ENCODE results near the gene PIP5K1B. TPM values are rescaled to one million over a fixed set of nuclear protein-coding genes. Genes with fewer than 3 reads are reported as not detected.
A peak's percentile ranks its signal among the peaks of the same experiment; 100 is the strongest.

Gene PIP5K1B
- total RNA-seq, 6 donors from 2014 or later = 22.4 to 76.8 (median 47.2) TPM

- no peak for ATAC-seq (ENCODE audit: low FRiP score in 2 of 2)
Measured at GRCh38 chr9:68798423-68798822, 93.4 kb downstream of the PIP5K1B start.

GRCh38 chr9:68800836-68801235 lies 95.8 kb downstream of the PIP5K1B start:
- WGBS, 2 donors = 75 to 88% methylated on average over 2 of the region's 2 CpGs
- Histone ChIP-seq H3K27me3 (no peaks in the 10 kb centered on the region), H3K4me1 (peaks cover 0 to 12% (median 6%) of the 10 kb centered on the region in 4 donors), H3K9me3 (no peaks in the 10 kb centered on the region), H3K4me3 (no peak overlapping the region), H3K27ac (no peak overlapping the region), H3K36me3 (no peaks in the 10 kb centered on the region)
- ATAC-seq (ENCODE audit: low FRiP score in 2 of 2) (no peak), DNase-seq (no peak)
- no peak for TF ChIP-seq POLR2AphosphoS5 (IDR thresholded peaks at IDR 0.05)
- no peak for TF ChIP-seq CTCF (IDR thresholded peaks at IDR 0.05)
- no peak for TF ChIP-seq POLR2A (IDR thresholded peaks at IDR 0.05)
- no peak for TF ChIP-seq EP300 (IDR thresholded peaks at IDR 0.05)

More at GRCh38 chr9:68798423-68798822, 93.4 kb downstream of the PIP5K1B start:
- Histone ChIP-seq H3K27me3 (no peaks in the 10 kb centered on the region), H3K9me3 (no peaks in the 10 kb centered on the region), H3K4me1 (peaks cover 0 to 17% (median 5%) of the 10 kb centered on the region in 4 donors), H3K4me3 (no peak overlapping the region), H3K27ac (no peak overlapping the region), H3K36me3 (no peaks in the 10 kb centered on the region)
- DNase-seq = no peak
- TF ChIP-seq POLR2A (IDR thresholded peaks at IDR 0.05) (no peak), EP300 (IDR thresholded peaks at IDR 0.05) (no peak)
- WGBS, 2 donors = 38 to 45% methylated on average over 1 of the region's 1 CpG

- H3K27me3 ChIP-seq = no peaks in the 10 kb centered on the region
- no peak overlapping the region for H3K27ac ChIP-seq
- WGBS, 2 donors = 61 to 76% methylated on average over 6 of the region's 6 CpGs
- DNase-seq (no peak), ATAC-seq (ENCODE audit: low FRiP score in 2 of 2) (no peak)
- TF ChIP-seq POLR2AphosphoS5 (IDR thresholded peaks at IDR 0.05) (no peak), POLR2A (IDR thresholded peaks at IDR 0.05) (no peak), CTCF (IDR thresholded peaks at IDR 0.05) (no peak), EP300 (IDR thresholded peaks at IDR 0.05) (no peak)
- no peaks in the 10 kb centered on the region for H3K9me3 ChIP-seq
- no peaks in the 10 kb centered on the region for H3K36me3 ChIP-seq
- H3K4me1 ChIP-seq = peaks cover 0 to 25% (median 12%) of the 10 kb centered on the region in 4 donors
- no peak overlapping the region for H3K4me3 ChIP-seq
Measured at GRCh38 chr9:68802525-68803015, 97.5 kb downstream of the PIP5K1B start.

GRCh38 chr9:68804911-68805889 lies 100.2 kb downstream of the PIP5K1B start:
- ATAC-seq (ENCODE audit: low FRiP score in 2 of 2) (peak; percentile 63 to 91), DNase-seq (peak in 1 of 2 donors; percentile 84)
- no peak overlapping the region for H3K4me3 ChIP-seq
- H3K4me1 ChIP-seq = peaks cover 0 to 25% (median 12%) of the 10 kb centered on the region in 4 donors
- no peaks in the 10 kb centered on the region for H3K27me3 ChIP-seq
- peak overlapping the region; percentile 32 to 77 (median 54) for H3K27ac ChIP-seq
- no peaks in the 10 kb centered on the region for H3K36me3 ChIP-seq
- WGBS, 2 donors = 66 to 71% methylated on average over 10 to 11 of the region's 11 CpGs
- TF ChIP-seq EP300 (IDR thresholded peaks at IDR 0.05) (peak in 2 of 4 donors; percentile 6 to 62), CTCF (IDR thresholded peaks at IDR 0.05) (no peak), POLR2A (IDR thresholded peaks at IDR 0.05) (peak in 1 of 4 donors; percentile 13), POLR2AphosphoS5 (IDR thresholded peaks at IDR 0.05) (peak in 1 of 2 donors; percentile 43)
- H3K9me3 ChIP-seq = no peaks in the 10 kb centered on the region

GRCh38 chr9:68805890-68806517 lies 101.0 kb downstream of the PIP5K1B start:
- peak overlapping the region; percentile 32 to 77 (median 54) for H3K27ac ChIP-seq
- H3K4me3 ChIP-seq = no peak overlapping the region
- no peak for TF ChIP-seq POLR2AphosphoS5 (IDR thresholded peaks at IDR 0.05)
- no peak for TF ChIP-seq CTCF (IDR thresholded peaks at IDR 0.05)
- WGBS, 2 donors = 83 to 87% methylated on average over 3 of the region's 3 CpGs
- no peaks in the 10 kb centered on the region for H3K9me3 ChIP-seq
- H3K4me1 ChIP-seq = peaks cover 0 to 25% (median 12%) of the 10 kb centered on the region in 4 donors
- no peak for ATAC-seq (ENCODE audit: low FRiP score in 2 of 2)
- DNase-seq = no peak
- H3K36me3 ChIP-seq = no peaks in the 10 kb centered on the region
- no peaks in the 10 kb centered on the region for H3K27me3 ChIP-seq
